Ishikawa (cell line): ENCODE data around the gene BTNL3.

Experiments used
- CEBPB ChIP-seq: IDR thresholded peaks from 2 replicates; pipeline ENCODE4 v1.6.1; 2012
- CREB1 ChIP-seq: IDR thresholded peaks from 2 replicates; pipeline ENCODE4 v1.6.1; 2012; ENCODE audit warnings: low read depth
- EGR1 ChIP-seq: IDR thresholded peaks from 2 replicates; pipeline ENCODE4 v1.6.1; 2012
- EP300 ChIP-seq: IDR thresholded peaks from 2 replicates; pipeline ENCODE4 v1.6.1; 2012; ENCODE audit warnings: borderline replicate concordance
- FOXM1 ChIP-seq: IDR thresholded peaks from 2 replicates; pipeline ENCODE4 v1.6.1; 2012; ENCODE audit warnings: low read depth, borderline replicate concordance
- MAX ChIP-seq: IDR thresholded peaks from 2 replicates; pipeline ENCODE4 v1.6.1; 2012
- NFIC ChIP-seq: IDR thresholded peaks from 2 replicates; pipeline ENCODE4 v1.6.1; 2012
- RAD21 ChIP-seq: IDR thresholded peaks from 2 replicates; pipeline ENCODE4 v1.6.1; 2012; ENCODE audit warnings: low read depth
- REST ChIP-seq: IDR thresholded peaks from 2 replicates; pipeline ENCODE4 v1.6.1; 2012; ENCODE audit warnings: low read depth, mild to moderate bottlenecking
- TAF1 ChIP-seq: IDR thresholded peaks from 2 replicates; pipeline ENCODE4 v1.6.1; 2012; ENCODE audit warnings: low read depth, mild to moderate bottlenecking
- TEAD4 ChIP-seq: IDR thresholded peaks from 2 replicates; pipeline ENCODE4 v1.6.1; 2012
- USF1 ChIP-seq: IDR thresholded peaks from 2 replicates; pipeline ENCODE4 v1.6.1; 2012
- YY1 ChIP-seq: IDR thresholded peaks from 2 replicates; pipeline ENCODE4 v1.6.1; 2012; ENCODE audit warnings: low read depth
- ZBTB7A ChIP-seq: IDR thresholded peaks from 2 replicates; pipeline ENCODE4 v1.6.1; 2012; ENCODE audit warnings: low read depth

- TF ChIP-seq TEAD4 (no peak), REST (no peak), YY1 (no peak), TAF1 (no peak), EGR1 (no peak), RAD21 (no peak), FOXM1 (no peak), USF1 (no peak), CREB1 (no peak), EP300 (no peak), CEBPB (no peak), NFIC (no peak), MAX (no peak), ZBTB7A (no peak)
Observed at GRCh38 chr5:181020688-181021087, 32.0 kb downstream of the BTNL3 start.
